Measurements from ENCODE around the gene LSMEM2. TPM values are rescaled to one million over a fixed set of nuclear protein-coding genes. Genes with fewer than 3 reads are reported as not detected.

Gene LSMEM2
- total RNA-seq, 1 donor from 2014 or later: not detected

DNA sequence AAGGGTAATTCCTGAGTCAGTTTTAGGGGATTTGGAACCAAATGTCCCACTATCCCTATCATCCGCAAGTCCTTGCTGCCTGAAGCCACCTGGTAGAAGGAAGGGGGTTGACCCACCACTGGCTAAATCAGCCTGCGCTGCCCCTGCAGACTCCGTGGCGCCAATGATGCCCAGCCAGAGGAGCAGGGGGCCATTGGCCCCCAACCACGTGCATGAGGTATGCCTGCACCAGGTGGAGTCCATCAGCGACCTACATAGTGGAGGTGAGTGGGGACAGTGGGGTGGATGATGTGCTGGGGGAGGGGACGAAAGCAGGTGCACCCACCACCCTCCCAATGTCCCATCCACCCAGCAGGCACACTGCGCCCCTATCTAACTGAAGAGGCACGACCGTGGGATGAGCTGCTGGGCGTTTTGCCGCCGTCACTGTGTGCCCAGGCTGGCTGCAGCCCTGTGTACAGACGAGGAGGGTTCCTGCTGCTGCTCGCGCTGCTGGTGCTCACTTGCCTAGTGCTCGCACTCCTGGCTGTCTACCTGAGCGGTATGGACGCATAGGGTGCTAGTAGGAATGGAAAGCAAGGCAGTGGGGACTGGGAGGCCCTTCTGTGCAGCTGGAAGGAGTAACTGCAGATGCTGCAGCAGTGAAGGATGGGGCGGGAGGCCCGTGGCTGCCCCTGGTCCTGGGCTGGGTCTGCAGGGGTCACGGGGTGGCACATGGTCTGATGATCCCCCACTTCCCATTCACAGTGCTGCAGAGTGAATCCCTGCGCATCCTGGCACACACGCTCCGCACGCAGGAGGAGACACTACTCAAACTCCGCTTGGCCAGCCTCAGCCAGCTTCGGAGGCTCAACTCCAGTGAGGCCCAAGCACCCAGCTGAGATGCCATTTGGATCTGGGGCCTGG is 7.7 kb downstream of the LSMEM2 start:
- Mint-ChIP-seq H3K4me3 (ENCODE audit: unreplicated experiment) (no peak overlapping the region), H3K9me3 (ENCODE audit: low read depth) (no peaks in the 10 kb centered on the region), H3K27me3 (ENCODE audit: low read depth) (no peaks in the 10 kb centered on the region), H3K27ac (ENCODE audit: unreplicated experiment) (no peak overlapping the region), H3K4me1 (ENCODE audit: low read depth) (peaks cover 6% of the 10 kb centered on the region), H3K36me3 (ENCODE audit: low read depth) (peaks cover 5% of the 10 kb centered on the region)
- no peak for DNase-seq (ENCODE audit: low spot score)
- TF ChIP-seq, protein P1, sequence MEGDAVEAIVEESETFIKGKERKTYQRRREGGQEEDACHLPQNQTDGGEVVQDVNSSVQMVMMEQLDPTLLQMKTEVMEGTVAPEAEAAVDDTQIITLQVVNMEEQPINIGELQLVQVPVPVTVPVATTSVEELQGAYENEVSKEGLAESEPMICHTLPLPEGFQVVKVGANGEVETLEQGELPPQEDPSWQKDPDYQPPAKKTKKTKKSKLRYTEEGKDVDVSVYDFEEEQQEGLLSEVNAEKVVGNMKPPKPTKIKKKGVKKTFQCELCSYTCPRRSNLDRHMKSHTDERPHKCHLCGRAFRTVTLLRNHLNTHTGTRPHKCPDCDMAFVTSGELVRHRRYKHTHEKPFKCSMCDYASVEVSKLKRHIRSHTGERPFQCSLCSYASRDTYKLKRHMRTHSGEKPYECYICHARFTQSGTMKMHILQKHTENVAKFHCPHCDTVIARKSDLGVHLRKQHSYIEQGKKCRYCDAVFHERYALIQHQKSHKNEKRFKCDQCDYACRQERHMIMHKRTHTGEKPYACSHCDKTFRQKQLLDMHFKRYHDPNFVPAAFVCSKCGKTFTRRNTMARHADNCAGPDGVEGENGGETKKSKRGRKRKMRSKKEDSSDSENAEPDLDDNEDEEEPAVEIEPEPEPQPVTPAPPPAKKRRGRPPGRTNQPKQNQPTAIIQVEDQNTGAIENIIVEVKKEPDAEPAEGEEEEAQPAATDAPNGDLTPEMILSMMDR (IDR thresholded peaks at IDR 0.05): no peak

DNA sequence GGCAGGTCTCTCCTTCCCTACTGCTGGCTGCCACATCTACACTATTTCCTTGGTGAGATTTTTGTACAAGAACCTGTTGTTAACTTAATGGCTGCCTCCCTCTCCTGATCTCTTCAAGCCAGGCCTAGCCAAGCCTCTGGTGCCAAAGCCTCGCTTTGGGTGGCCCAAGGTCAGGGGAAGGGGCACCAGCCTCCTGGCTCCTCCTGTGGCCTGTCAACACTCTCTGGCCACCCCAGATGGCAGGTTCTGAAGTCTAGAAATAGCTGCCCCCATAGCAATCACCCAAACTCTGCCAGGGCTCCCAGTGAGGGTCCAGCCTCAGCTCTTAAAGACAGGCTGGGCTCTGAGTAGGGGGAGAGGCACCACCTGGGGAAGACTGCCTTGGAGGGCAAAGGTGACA is 8.4 kb downstream of the LSMEM2 start:
- Mint-ChIP-seq H3K27ac (ENCODE audit: unreplicated experiment) (no peak overlapping the region), H3K9me3 (ENCODE audit: low read depth) (no peaks in the 10 kb centered on the region)
- TF ChIP-seq, protein P1 (IDR thresholded peaks at IDR 0.05): no peak

DNA sequence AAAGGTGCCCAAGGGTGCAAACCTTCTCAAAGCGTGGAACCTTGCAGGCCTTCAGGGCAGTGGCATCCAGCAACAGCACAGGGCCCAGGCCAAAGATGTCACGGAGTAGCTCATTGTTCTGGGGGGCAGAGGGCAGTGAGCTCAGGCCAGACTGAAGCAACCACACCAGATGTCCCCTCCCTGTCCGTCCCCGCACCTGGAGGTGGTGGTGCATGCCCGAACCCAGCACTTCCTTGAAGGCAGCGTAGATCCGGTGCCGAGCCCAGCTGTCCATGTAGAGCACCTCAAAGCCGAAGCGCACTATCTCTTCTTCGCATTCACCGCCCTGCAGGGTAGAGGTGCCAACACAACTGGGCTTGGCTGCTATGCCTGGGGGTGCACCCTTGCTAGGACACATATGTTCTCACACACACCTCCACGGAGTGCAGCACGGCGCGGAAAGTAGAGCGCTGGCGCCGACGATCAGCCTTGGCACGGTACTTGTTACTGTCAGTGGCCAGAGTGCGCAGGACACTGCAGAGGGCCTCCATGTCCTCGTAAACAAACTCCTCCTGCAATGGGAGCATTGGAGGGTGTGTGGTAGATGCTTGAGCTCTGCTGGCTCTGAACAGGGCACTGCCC is 9.6 kb downstream of the LSMEM2 start:
- Mint-ChIP-seq H3K27ac (ENCODE audit: unreplicated experiment) (no peak overlapping the region), H3K36me3 (ENCODE audit: low read depth) (peaks cover 5% of the 10 kb centered on the region), H3K27me3 (ENCODE audit: low read depth) (no peaks in the 10 kb centered on the region), H3K4me3 (ENCODE audit: unreplicated experiment) (no peak overlapping the region), H3K4me1 (ENCODE audit: low read depth) (peaks cover 16% of the 10 kb centered on the region), H3K9me3 (ENCODE audit: low read depth) (no peaks in the 10 kb centered on the region)
- no peak for DNase-seq (ENCODE audit: low spot score)
- TF ChIP-seq, protein P1 (IDR thresholded peaks at IDR 0.05): no peak

More for the DNA sequence above, 8.4 kb downstream of the LSMEM2 start:
- Mint-ChIP-seq H3K27me3 (ENCODE audit: low read depth) (no peaks in the 10 kb centered on the region), H3K36me3 (ENCODE audit: low read depth) (peaks cover 5% of the 10 kb centered on the region), H3K4me1 (ENCODE audit: low read depth) (peaks cover 6% of the 10 kb centered on the region), H3K4me3 (ENCODE audit: unreplicated experiment) (no peak overlapping the region)
- DNase-seq (ENCODE audit: low spot score): no peak

DNA sequence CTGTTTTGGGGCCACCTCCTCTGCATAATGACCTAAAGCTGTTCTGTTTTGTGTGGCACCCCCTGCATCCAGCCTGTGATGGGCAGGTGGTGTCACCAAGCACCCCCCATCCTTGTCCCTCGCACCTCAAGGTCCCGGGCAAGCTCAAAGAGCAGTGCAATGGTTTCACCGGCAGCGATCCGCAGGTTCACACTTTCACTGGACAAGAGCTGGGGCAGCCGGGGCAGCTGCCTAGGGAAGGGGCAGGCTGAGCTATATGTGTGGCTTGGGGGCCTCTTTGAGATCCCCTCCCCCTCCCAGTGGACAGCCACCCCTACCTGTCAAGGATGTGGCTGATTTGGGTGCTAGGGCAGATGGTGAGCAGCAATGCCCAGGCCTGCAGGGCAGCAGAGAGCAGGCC is 10.2 kb downstream of the LSMEM2 start:
- Mint-ChIP-seq H3K27me3 (ENCODE audit: low read depth) (no peaks in the 10 kb centered on the region), H3K27ac (ENCODE audit: unreplicated experiment) (no peak overlapping the region), H3K36me3 (ENCODE audit: low read depth) (peaks cover 5% of the 10 kb centered on the region), H3K4me1 (ENCODE audit: low read depth) (peaks cover 16% of the 10 kb centered on the region), H3K4me3 (ENCODE audit: unreplicated experiment) (no peak overlapping the region), H3K9me3 (ENCODE audit: low read depth) (no peaks in the 10 kb centered on the region)
- no peak for DNase-seq (ENCODE audit: low spot score)
- TF ChIP-seq, protein P1 (IDR thresholded peaks at IDR 0.05): no peak

DNA sequence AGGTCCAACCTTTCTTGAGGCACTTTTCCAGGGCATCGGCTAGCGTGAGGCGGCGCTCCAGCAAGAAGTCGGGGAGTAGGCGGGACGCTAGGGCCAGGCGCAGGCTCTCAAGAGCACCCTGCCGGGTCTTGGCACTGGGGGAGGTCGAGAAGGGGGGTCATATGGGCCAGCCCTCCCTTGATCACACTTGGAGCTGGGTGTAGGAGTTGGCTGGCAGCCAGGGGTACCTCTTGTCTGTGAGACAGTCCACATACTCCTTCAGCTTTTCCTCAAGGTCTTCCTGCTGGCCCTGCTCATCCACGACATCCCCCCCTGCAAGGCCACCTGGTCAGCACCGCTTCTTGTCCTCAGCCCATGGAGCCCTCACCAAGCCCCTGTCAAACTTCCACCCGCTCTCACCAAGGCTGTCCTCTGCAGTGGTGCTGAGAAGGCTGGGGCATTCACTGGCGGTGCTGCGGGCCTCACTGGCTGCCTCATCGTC is 11.3 kb downstream of the LSMEM2 start:
- DNase-seq (ENCODE audit: low spot score): no peak
- Mint-ChIP-seq H3K27me3 (ENCODE audit: low read depth) (no peaks in the 10 kb centered on the region), H3K36me3 (ENCODE audit: low read depth) (peaks cover 5% of the 10 kb centered on the region), H3K4me3 (ENCODE audit: unreplicated experiment) (no peak overlapping the region), H3K27ac (ENCODE audit: unreplicated experiment) (no peak overlapping the region), H3K9me3 (ENCODE audit: low read depth) (no peaks in the 10 kb centered on the region), H3K4me1 (ENCODE audit: low read depth) (peaks cover 16% of the 10 kb centered on the region)
- TF ChIP-seq, protein P1 (IDR thresholded peaks at IDR 0.05): no peak
